ENCODE data around the gene CLMN. TPM values are rescaled to one million over a fixed set of nuclear protein-coding genes. Genes with fewer than 3 reads are reported as not detected.

CLMN gene
- total and polyA plus RNA-seq, 2 of the 8 experiments (the other 6 are each of a cell fraction or from before 2014, with no cell fraction given) = 1.6 to 8.2 TPM

DNA sequence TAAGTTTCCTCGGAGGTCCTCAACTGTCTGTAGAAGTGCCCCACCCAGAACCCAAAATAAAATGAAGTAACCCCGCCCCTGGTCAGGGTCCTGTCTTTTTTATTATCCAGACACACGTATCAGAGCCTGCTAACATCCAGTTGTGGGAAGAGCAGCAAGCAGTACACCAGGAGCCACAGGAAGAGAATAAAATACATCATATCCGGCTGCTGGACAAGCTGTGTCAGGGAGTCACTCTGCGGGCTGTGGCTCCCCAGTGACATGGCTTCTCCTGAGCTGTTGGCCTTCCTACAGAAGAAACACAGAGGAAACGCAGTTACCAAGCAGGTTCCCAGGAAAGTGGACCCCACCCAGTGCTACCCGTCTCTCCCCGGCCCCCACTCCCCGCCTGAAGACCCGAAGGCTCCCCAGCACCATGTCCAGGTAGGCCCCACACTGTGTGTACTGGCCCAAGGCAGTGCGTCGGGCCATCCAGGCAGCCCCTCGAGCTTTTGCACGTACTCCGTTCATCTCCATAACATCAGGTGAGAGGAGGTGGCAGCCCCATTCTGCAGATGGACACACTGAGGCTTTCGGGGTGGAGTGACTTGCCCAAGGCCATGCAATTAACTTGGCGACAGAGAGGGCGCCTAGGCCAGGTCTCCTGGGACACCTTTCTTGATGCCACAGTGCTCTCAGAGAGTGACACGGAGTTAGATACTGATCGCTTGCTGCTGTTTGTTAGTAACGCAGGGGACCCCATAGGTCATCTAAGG is 128.1 kb downstream of the CLMN start:
- Histone ChIP-seq H3K9ac (replicated peaks in 1 of 4; ENCODE audit: extremely low read depth in 1 of 4, low read depth in 3 of 4, low read length in 3 of 4) (no peak overlapping the region), H3K27ac (ENCODE audit: low read depth, low read length) (no peak overlapping the region), H3K27me3 (replicated peaks in 1 of 4; ENCODE audit: control insufficient read depth in 3 of 4, extremely low read depth in 1 of 4, insufficient read depth in 3 of 4, low read length in 3 of 4) (no peaks in the 10 kb centered on the region), H3K4ac (replicated peaks; ENCODE audit: insufficient read length, low read depth, low read length) (no peak overlapping the region), H3K36me3 (ENCODE audit: control insufficient read depth in 2 of 4, insufficient read depth in 4 of 4, low read length in 3 of 4) (no peaks in the 10 kb centered on the region), H3K4me2 (ENCODE audit: insufficient read depth in 1 of 2, low read depth in 2 of 2, low read length in 2 of 2) (no peak overlapping the region), H4K8ac (ENCODE audit: extremely low read depth, insufficient read depth, low read length) (no peak overlapping the region; the same call in 1 of the 2 replicates), H2BK12ac (ENCODE audit: low read depth, low read length) (no peak overlapping the region), H3K79me2 (ENCODE audit: control insufficient read depth in 1 of 2, insufficient read depth in 2 of 2, low read length in 2 of 2) (no peaks in the 10 kb centered on the region), H3K79me1 (ENCODE audit: low read depth, low read length) (no peaks in the 10 kb centered on the region), H2AK5ac (ENCODE audit: low read depth, low read length) (no peak overlapping the region), H3K23ac (ENCODE audit: insufficient read length) (no peak overlapping the region), H2BK5ac (ENCODE audit: low read depth, low read length) (no peak overlapping the region), H3K14ac (ENCODE audit: insufficient read length) (no peak overlapping the region), H3K4me1 (replicated peaks in 1 of 4; ENCODE audit: control insufficient read depth in 3 of 4, insufficient read depth in 4 of 4, low read length in 3 of 4) (no peaks in the 10 kb centered on the region), H3K9me3 (ENCODE audit: insufficient read depth in 2 of 2, low read depth in 1 of 2, low read length in 1 of 2) (no peaks in the 10 kb centered on the region), H2AFZ (ENCODE audit: low read length) (no peak overlapping the region), H3K18ac (ENCODE audit: extremely low read depth, low read length) (no peak overlapping the region), H2BK20ac (ENCODE audit: low read length) (no peak overlapping the region), H3K23me2 (ENCODE audit: low read depth, low read length) (no peaks in the 10 kb centered on the region), H3K4me3 (ENCODE audit: extremely low read depth in 1 of 4, insufficient read depth in 2 of 4, low read depth in 3 of 4, low read length in 4 of 4) (no peak overlapping the region), H3K56ac (replicated peaks; ENCODE audit: insufficient read length, low read depth, low read length) (no peak overlapping the region), H4K91ac (replicated peaks; ENCODE audit: insufficient read length, low read length) (no peak overlapping the region), H4K5ac (ENCODE audit: insufficient read length, low read depth, low read length) (no peak overlapping the region), H2BK120ac (replicated peaks; ENCODE audit: low read depth, low read length) (no peak overlapping the region), H2BK15ac (ENCODE audit: low read length) (no peak overlapping the region), H4K20me1 (replicated peaks in 1 of 2; ENCODE audit: control insufficient read depth in 1 of 2, insufficient read depth in 2 of 2, low read length in 2 of 2) (no peaks in the 10 kb centered on the region)
- FAIRE-seq = no peak
- TF ChIP-seq ZNF274 (IDR thresholded peaks at IDR 0.05; ENCODE audit: borderline replicate concordance, extremely low read depth, low read length) (no peak), POLR2A (IDR thresholded peaks at IDR 0.05; ENCODE audit: control extremely low read depth in 1 of 2, low read depth in 2 of 2, low read length in 2 of 2) (no peak)
- CTCF ChIA-PET (ENCODE audit: partially characterized antibody) = interaction anchor here (1.0 to 1.2 kb wide), 2 partner anchors 9 to 102 kb away, joined by 3 read pairs; no protein-coding TSS in a partner anchor
- 93% methylated on average over 21 of the region's 21 CpGs; no CpG with 5 or more reads in 1 of the 2 experiments for WGBS, 2 experiments (ENCODE audit: extremely low coverage in 1 of 2, insufficient coverage in 1 of 2, insufficient read length in 1 of 2, insufficient replicate concordance in 2 of 2, low coverage in 1 of 2, low lambda C conversion rate in 2 of 2, missing lambda C conversion rate in 1 of 2)
- POLR2A ChIA-PET (ENCODE audit: partially characterized antibody) = no interaction called here
- no peak for DNase-seq (ENCODE audit: low read depth in 1 of 2, low spot score in 2 of 2)

All from H1 (cell line).